ENCODE data around the gene ZDHHC1.

The ZDHHC1 gene

GRCh38 chr16:67456391-67457081 is 40.3 kb upstream of the ZDHHC1 start:
- peak; percentile 55 for TF ChIP-seq CTCF (IDR thresholded peaks at IDR 0.05; ENCODE audit: low read depth, low read length, missing control alignments)
- no peak overlapping the region for H3K4me3 ChIP-seq (replicated peaks; ENCODE audit: low read depth, low read length)
- DNase-seq (ENCODE audit: extremely low read depth, low read depth), result no peak

GRCh38 chr16:67454852-67455251 is 38.6 kb upstream of the ZDHHC1 start:
- TF ChIP-seq CTCF (IDR thresholded peaks at IDR 0.05; ENCODE audit: low read depth, low read length, missing control alignments), result no peak
- no peak for DNase-seq (ENCODE audit: extremely low read depth, low read depth)
- no peak overlapping the region for H3K4me3 ChIP-seq (replicated peaks; ENCODE audit: low read depth, low read length)

GRCh38 chr16:67454104-67454503 is 37.8 kb upstream of the ZDHHC1 start:
- no peak for TF ChIP-seq CTCF (IDR thresholded peaks at IDR 0.05; ENCODE audit: low read depth, low read length, missing control alignments)
- H3K4me3 ChIP-seq (replicated peaks; ENCODE audit: low read depth, low read length), result no peak overlapping the region
- no peak for DNase-seq (ENCODE audit: extremely low read depth, low read depth)

GRCh38 chr16:67451704-67452435 is 35.6 kb upstream of the ZDHHC1 start:
- H3K4me3 ChIP-seq (replicated peaks; ENCODE audit: low read depth, low read length), result no peak overlapping the region
- no peak for TF ChIP-seq CTCF (IDR thresholded peaks at IDR 0.05; ENCODE audit: low read depth, low read length, missing control alignments)
- no peak for DNase-seq (ENCODE audit: extremely low read depth, low read depth)

GRCh38 chr16:67451061-67451703 is 34.9 kb upstream of the ZDHHC1 start:
- no peak for DNase-seq (ENCODE audit: extremely low read depth, low read depth)
- H3K4me3 ChIP-seq (replicated peaks; ENCODE audit: low read depth, low read length), result no peak overlapping the region
- no peak for TF ChIP-seq CTCF (IDR thresholded peaks at IDR 0.05; ENCODE audit: low read depth, low read length, missing control alignments)

GRCh38 chr16:67449739-67450138 is 33.5 kb upstream of the ZDHHC1 start:
- no peak for TF ChIP-seq CTCF (IDR thresholded peaks at IDR 0.05; ENCODE audit: low read depth, low read length, missing control alignments)
- DNase-seq (ENCODE audit: extremely low read depth, low read depth), result no peak
- no peak overlapping the region for H3K4me3 ChIP-seq (replicated peaks; ENCODE audit: low read depth, low read length)

All from HFF-Myc (cell line).